HepG2 (cell line): Measurements from ENCODE around the gene GPC2. TPM values are rescaled to one million over a fixed set of nuclear protein-coding genes. Genes with fewer than 3 reads are reported as not detected.
A peak's percentile ranks its signal among the peaks of the same experiment; 100 is the strongest.

Experiments used
- ATAC-seq: fragments of 200-7000 bp; cut with Tn5 transposase; 3 replicates; pipeline ENCODE4 v1.9.1; 2020; ENCODE audit warnings: mild to moderate bottlenecking, moderate library complexity
- BruUV-seq: library from RNA; stranded (reverse); fragments of 400-500 nt; replicated peaks from 2 replicates; lab custom pipeline; 2021; lab: Mats Ljungman, UMichigan
- CTCF ChIA-PET: fragments of 300-600 bp; formaldehyde crosslinking; extraction: SDS; loops from one replicate; lab custom pipeline; 2021; ENCODE audit warnings: low total read pairs, inconsistent platforms, low intra/inter-chr PET ratio; lab: Yijun Ruan, JAX
- POLR2A ChIA-PET: fragments of 350-600 bp; sonication (Branson Sonifier 250); formaldehyde crosslinking; loops from one replicate; lab custom pipeline; 2020; ENCODE audit warnings: antibody characterized with exemption, inconsistent platforms; lab: Yijun Ruan, JAX
- DNase-seq: peaks from one replicate; pipeline ENCODE4 v3.0.0-alpha.2; 2015; ENCODE audit warnings: low spot score
- FAIRE-seq: peaks from 3 replicates; lab custom pipeline; 2011; peaks lifted over from hg19 to GRCh38; lab: Jason Lieb, UNC
- H2AFZ ChIP-seq: one replicate; pipeline ENCODE4 v1.6.1; 2011; ENCODE audit warnings: low read length, inconsistent platforms
- H3K27ac ChIP-seq: fragments of 300-600 bp; 3 replicates; pipeline ENCODE4 v1.8.0; 2011; ENCODE audit warnings: mixed run types, mild to moderate bottlenecking, mixed read lengths, low read length, inconsistent platforms; ENCODE audit not compliant: insufficient read depth; ENCODE audit errors: extremely low read length
- H3K27me3 ChIP-seq, 2 experiments: fragments of 200-600 bp in 1 of 2; 2 replicates in 1 of 2; 3 replicates in 1 of 2; pipeline versions ENCODE4 v1.6.0 to v1.8.0; 2011; ENCODE audit warnings: low read length in 2 of 2, mild to moderate bottlenecking in 2 of 2, moderate library complexity in 2 of 2, inconsistent platforms in 1 of 2; ENCODE audit not compliant: insufficient read depth in 2 of 2, control insufficient read depth in 1 of 2
- H3K36me3 ChIP-seq, 2 experiments: fragments of 200-600 bp in 1 of 2; replicated peaks in 1 of 2; 2 replicates in 1 of 2; 3 replicates in 1 of 2; pipeline versions ENCODE4 v1.5.1 to v1.8.0; 2011; ENCODE audit warnings: low read length in 2 of 2, inconsistent platforms in 1 of 2; ENCODE audit not compliant: insufficient read depth in 2 of 2, control insufficient read depth in 1 of 2
- H3K4me1 ChIP-seq: 2 replicates; pipeline ENCODE4 v1.5.1; 2012; ENCODE audit warnings: low read length, inconsistent platforms; ENCODE audit not compliant: insufficient read depth
- H3K4me2 ChIP-seq: 2 replicates; pipeline ENCODE4 v1.6.0; 2011; ENCODE audit warnings: low read depth, low read length, inconsistent platforms
- H3K4me3 ChIP-seq, 3 experiments: fragments of 200-600 bp in 1 of 3; sonication (generic), shearing (Covaris generic) in 1 of 3; replicated peaks in 1 of 3; 2 replicates each; pipeline ENCODE4 v1.5.1; 2011 to 2016; ENCODE audit warnings: low read length in 3 of 3, inconsistent platforms in 2 of 3, low read depth in 2 of 3, mild to moderate bottlenecking in 2 of 3, control low read depth in 1 of 3, mixed read lengths in 1 of 3; ENCODE audit not compliant: insufficient read depth in 1 of 3
- H3K79me2 ChIP-seq: one replicate; pipeline ENCODE4 v1.6.1; 2011; ENCODE audit warnings: low read length, inconsistent platforms; ENCODE audit not compliant: insufficient read depth
- H3K9ac ChIP-seq: 2 replicates; pipeline ENCODE4 v1.6.0; 2011; ENCODE audit warnings: mild to moderate bottlenecking, low read depth, low read length, inconsistent platforms; ENCODE audit not compliant: insufficient read depth
- H3K9me3 ChIP-seq: 2 replicates; pipeline ENCODE4 v1.5.1; 2012; ENCODE audit warnings: mild to moderate bottlenecking, low read length
- H4K20me1 ChIP-seq: 2 replicates; pipeline ENCODE4 v1.6.0; 2011; ENCODE audit warnings: inconsistent platforms, mild to moderate bottlenecking, low read length, moderate library complexity; ENCODE audit not compliant: insufficient read depth
- LCORL ChIP-seq, 2 experiments: fragments of 450-650 bp in 1 of 2; sonication (generic) in 1 of 2; formaldehyde crosslinking in 1 of 2; IDR thresholded peaks; 2 replicates each; pipeline versions ENCODE4 v1.5.0 to v1.6.1; 2017 to 2020; ENCODE audit warnings: antibody characterized with exemption in 1 of 2, missing genetic modification reagents in 1 of 2
- NKX3-1 ChIP-seq: sonication (generic); formaldehyde crosslinking; IDR thresholded peaks from 2 replicates; pipeline ENCODE4 v1.5.0; 2020; ENCODE audit warnings: missing genetic modification reagents
- RNF219 ChIP-seq: sonication (generic); formaldehyde crosslinking; IDR thresholded peaks from 2 replicates; pipeline ENCODE4 v1.5.0; 2020; ENCODE audit warnings: mild to moderate bottlenecking, missing genetic modification reagents
- SPEN ChIP-seq: sonication (generic); formaldehyde crosslinking; IDR thresholded peaks from 2 replicates; pipeline ENCODE4 v1.5.1; 2020; ENCODE audit warnings: low read depth, mild to moderate bottlenecking, missing genetic modification reagents
- YY1 ChIP-seq: IDR thresholded peaks from 2 replicates; pipeline ENCODE4 v1.6.1; 2011; ENCODE audit warnings: low read length, low read depth, moderate library complexity, mild to moderate bottlenecking; ENCODE audit not compliant: insufficient read depth, insufficient replicate concordance
- ZNF446 ChIP-seq: sonication (generic); formaldehyde crosslinking; IDR thresholded peaks from 2 replicates; pipeline ENCODE4 v1.5.0; 2020; ENCODE audit warnings: mild to moderate bottlenecking, missing genetic modification reagents
- ZNF556 ChIP-seq: sonication (generic); formaldehyde crosslinking; IDR thresholded peaks from 2 replicates; pipeline ENCODE4 v1.4.0; 2020; ENCODE audit warnings: mild to moderate bottlenecking, missing genetic modification reagents, borderline replicate concordance
- ZNF574 ChIP-seq: sonication (generic); formaldehyde crosslinking; IDR thresholded peaks from 2 replicates; pipeline ENCODE4 v1.4.0; 2020; ENCODE audit warnings: missing genetic modification reagents
- WGBS: methylation state at CpG from one replicate; pipeline ENCODE4 v1.1.6; 2017; ENCODE audit warnings: low lambda C conversion rate; 5-methylcytosine and 5-hydroxymethylcytosine counted together
- in situ Hi-C: cut with HindIII; loops from 2 replicates; pipeline ENCODE4 v1.10.0; 2017; ENCODE audit warnings: low pct_unique_long_range_greater_than_20kb; ENCODE audit not compliant: extremely low pct_ligation_motif_present
- intact Hi-C: fragments of 100-400 bp; cut with micrococcal nuclease; formaldehyde crosslinking; loops from one replicate; pipeline ENCODE4 v1.10.0; 2022; ENCODE audit not compliant: unreplicated experiment
- polyA plus RNA-seq, 8 experiments: library from polyadenylated mRNA; depleted of rRNA in 3 of 8; stranded (reverse) in 7 of 8; unstranded in 1 of 8; fragments of >200 nt; fragmentation: Illumina TruSeq in 4 of 8; extraction: Trizol in 4 of 8; gene quantifications; 2 replicates each; pipeline versions ENCODE4 v1.2.1 to v1.2.3, GENCODE V29; 2011 to 2016; ENCODE audit warnings: low read depth in 4 of 8, missing spikeins in 1 of 8, mixed read lengths in 1 of 8; ENCODE audit not compliant: insufficient read depth in 1 of 8
- total RNA-seq, 5 experiments: library from RNA; depleted of rRNA; stranded (reverse); fragments of >200 nt; fragmentation: Illumina TruSeq; extraction: Trizol; gene quantifications; 2 replicates each; pipeline ENCODE4 v1.2.3, GENCODE V29; 2016; ENCODE audit warnings: low read depth in 1 of 5

Gene GPC2
- total and polyA plus RNA-seq, 2 of the 13 experiments (the other 11 are each of a cell fraction or from before 2014, with no cell fraction given): 0.64 to 0.78 TPM

GRCh38 chr7:100122067-100122466, 55.1 kb downstream of the GPC2 start (continued):
- TF ChIP-seq ZNF574 (CRISPR knock-in tag) (peak; percentile 79), YY1 (peak; percentile 50), ZNF446 (CRISPR knock-in tag) (no peak), NKX3-1 (CRISPR knock-in tag) (no peak), RNF219 (CRISPR knock-in tag) (no peak), ZNF556 (peak; percentile 72; the same call in 1 of the 2 replicates)

GRCh38 chr7:100120733-100121036, 56.5 kb downstream of the GPC2 start:
- in situ Hi-C loops: no loop called here
- no peak for DNase-seq
- no peak overlapping the region for H2AFZ ChIP-seq
- peak overlapping the region; percentile 87 for H3K9ac ChIP-seq
- H3K4me2 ChIP-seq: peak overlapping the region; percentile 98
- WGBS: 0% methylated on average over 1 of the region's 1 CpG
- peaks cover 8% of the 10 kb centered on the region for H3K79me2 ChIP-seq
- ChIA-PET POLR2A (interaction anchor here (0.6 to 2.0 kb wide), 2 partner anchors 20 to 48 kb away, joined by 3 to 21 read pairs; partner anchors contain the start of genes AP4M1, GAL3ST4 and MCM7), CTCF (no interaction called here)
- no peaks in the 10 kb centered on the region for H4K20me1 ChIP-seq
- no peak for ATAC-seq
- no peaks in the 10 kb centered on the region; a peak in 1 of 5 replicates for H3K27me3 ChIP-seq
- H3K27ac ChIP-seq: peak overlapping the region; percentile 77
- intact Hi-C loops: no loop called here
- H3K4me1 ChIP-seq: peaks cover 51% of the 10 kb centered on the region
- H3K4me3 ChIP-seq: peak overlapping the region; percentile 62 to 98 (median 95)
- no TSS peak for BruUV-seq
- H3K9me3 ChIP-seq: no peaks in the 10 kb centered on the region
- FAIRE-seq: no peak
- no peaks in the 10 kb centered on the region for H3K36me3 ChIP-seq
- TF ChIP-seq LCORL (IDR thresholded peaks at IDR 0.05) (no peak), LCORL (CRISPR knock-in tag; IDR thresholded peaks at IDR 0.05) (no peak), SPEN (CRISPR knock-in tag) (0 out of 2 replicates have a peak, but pooled peaks have one; percentile 4)
